IPS-NIHi11 (cell line): ENCODE results near the gene SERTAD4.
A peak's percentile ranks its signal among the peaks of the same experiment; 100 is the strongest.
"Not testable (repeated sequence)": the region's sequence is repeated elsewhere in the genome, so short reads cannot be mapped to it uniquely, and the experiment has no call there.

Source experiments
- DNase-seq: peaks from one replicate; pipeline ENCODE4 v3.0.0; 2012; ENCODE audit warnings: mixed read lengths, low spot score

Gene SERTAD4

GRCh38 chr1:210232511-210233215 lies at the start of gene SERTAD4:
TSS of gene SERTAD4 (plus strand) at chr1:210232796. CDS start at chr1:210237961, 5,165 bp downstream.
- peak; percentile 57 for DNase-seq

GRCh38 chr1:210185063-210185462 lies 47.5 kb upstream of the SERTAD4 start:
- DNase-seq: no peak

GRCh38 chr1:210187849-210188606 lies 44.6 kb upstream of the SERTAD4 start:
- DNase-seq: not testable (repeated sequence)

- no peak for DNase-seq
These were observed 43.2 kb upstream of the SERTAD4 start for GRCh38 chr1:210189426-210189825.

- DNase-seq: no peak
These were observed 36.9 kb upstream of the SERTAD4 start for GRCh38 chr1:210195635-210196160.

GRCh38 chr1:210196266-210196665 lies 36.3 kb upstream of the SERTAD4 start:
- not testable (repeated sequence) for DNase-seq

GRCh38 chr1:210198840-210199239 lies 33.8 kb upstream of the SERTAD4 start:
- DNase-seq: no peak

GRCh38 chr1:210200124-210200736 lies 32.4 kb upstream of the SERTAD4 start:
- DNase-seq: no peak

- no peak for DNase-seq
These were observed 30.9 kb upstream of the SERTAD4 start for GRCh38 chr1:210201681-210202080.

- DNase-seq: no peak
These were observed 24.8 kb upstream of the SERTAD4 start for GRCh38 chr1:210207597-210208450.

GRCh38 chr1:210213335-210213734 lies 19.3 kb upstream of the SERTAD4 start:
- DNase-seq: no peak

- no peak for DNase-seq
These were observed 17.8 kb upstream of the SERTAD4 start for GRCh38 chr1:210214573-210215409.

GRCh38 chr1:210217482-210217881 lies 15.1 kb upstream of the SERTAD4 start:
- no peak for DNase-seq

GRCh38 chr1:210218047-210218446 lies 14.5 kb upstream of the SERTAD4 start:
- no peak for DNase-seq

GRCh38 chr1:210222340-210223006 lies 10.1 kb upstream of the SERTAD4 start:
- peak; percentile 62 for DNase-seq

GRCh38 chr1:210223226-210223904 lies 9.2 kb upstream of the SERTAD4 start:
- DNase-seq: no peak

- DNase-seq: no peak
These were observed 4.4 kb upstream of the SERTAD4 start for GRCh38 chr1:210228158-210228557.

- DNase-seq: no peak
These were observed 2.4 kb upstream of the SERTAD4 start for GRCh38 chr1:210230149-210230695.

- no peak for DNase-seq
These were observed 618 bp upstream of the SERTAD4 start for GRCh38 chr1:210231846-210232510.
